Measurements from ENCODE around the gene XRCC1.

- TF ChIP-seq, protein P1, sequence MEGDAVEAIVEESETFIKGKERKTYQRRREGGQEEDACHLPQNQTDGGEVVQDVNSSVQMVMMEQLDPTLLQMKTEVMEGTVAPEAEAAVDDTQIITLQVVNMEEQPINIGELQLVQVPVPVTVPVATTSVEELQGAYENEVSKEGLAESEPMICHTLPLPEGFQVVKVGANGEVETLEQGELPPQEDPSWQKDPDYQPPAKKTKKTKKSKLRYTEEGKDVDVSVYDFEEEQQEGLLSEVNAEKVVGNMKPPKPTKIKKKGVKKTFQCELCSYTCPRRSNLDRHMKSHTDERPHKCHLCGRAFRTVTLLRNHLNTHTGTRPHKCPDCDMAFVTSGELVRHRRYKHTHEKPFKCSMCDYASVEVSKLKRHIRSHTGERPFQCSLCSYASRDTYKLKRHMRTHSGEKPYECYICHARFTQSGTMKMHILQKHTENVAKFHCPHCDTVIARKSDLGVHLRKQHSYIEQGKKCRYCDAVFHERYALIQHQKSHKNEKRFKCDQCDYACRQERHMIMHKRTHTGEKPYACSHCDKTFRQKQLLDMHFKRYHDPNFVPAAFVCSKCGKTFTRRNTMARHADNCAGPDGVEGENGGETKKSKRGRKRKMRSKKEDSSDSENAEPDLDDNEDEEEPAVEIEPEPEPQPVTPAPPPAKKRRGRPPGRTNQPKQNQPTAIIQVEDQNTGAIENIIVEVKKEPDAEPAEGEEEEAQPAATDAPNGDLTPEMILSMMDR (conservative IDR thresholded peaks at IDR 0.05 in 1 of 2, IDR thresholded peaks at IDR 0.05 in 1 of 2; ENCODE audit: extremely low read depth in 1 of 2, insufficient read depth in 1 of 2, low read depth in 1 of 2, low read length in 2 of 2) = no peak
- no peak for TF ChIP-seq EZH2 (IDR thresholded peaks at IDR 0.05; ENCODE audit: borderline replicate concordance, low read length)
These were observed 71.6 kb downstream of the XRCC1 start for GRCh38 chr19:43503501-43504425.
